Activated CD4-positive, CD25-positive, alpha-beta regulatory T cell treated with anti-CD3 and anti-CD28 coated beads, Interleukin-2, amount 50 U/mL, for 72 hours (primary cell): ENCODE data around the gene AKAP7.

Experiments used
- DNase-seq: peaks from one replicate; pipeline ENCODE4 v3.0.0; 2021

AKAP7 gene

GRCh38 chr6:131205481-131206244 is 70.4 kb downstream of the AKAP7 start:
- no peak for DNase-seq

- DNase-seq, result no peak
These were observed 71.4 kb downstream of the AKAP7 start for GRCh38 chr6:131206463-131207251.

GRCh38 chr6:131208787-131209186 is 73.5 kb downstream of the AKAP7 start:
- DNase-seq, result no peak

DNA sequence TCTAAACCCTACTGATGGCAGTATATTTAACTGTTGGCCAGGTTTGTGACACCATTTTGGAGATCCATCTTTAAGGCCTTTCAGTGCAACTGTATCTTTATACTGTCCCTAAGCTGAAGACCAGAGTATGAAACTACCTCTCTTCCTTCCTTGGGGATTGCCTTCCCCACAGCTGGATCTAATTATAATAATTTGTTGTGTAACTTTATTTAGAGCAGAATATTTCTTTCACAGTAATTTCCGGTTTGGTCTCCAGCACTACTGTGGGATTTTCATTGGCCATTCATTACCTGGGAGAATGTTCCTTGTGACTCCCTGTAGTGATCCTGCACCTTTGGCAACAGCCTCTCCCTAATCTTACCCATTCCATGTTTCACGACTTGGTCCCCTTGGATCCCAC is 75.2 kb downstream of the AKAP7 start:
- DNase-seq, result no peak

GRCh38 chr6:131212024-131212423 is 76.8 kb downstream of the AKAP7 start:
- no peak for DNase-seq

- DNase-seq, result no peak
These were observed 77.6 kb downstream of the AKAP7 start for GRCh38 chr6:131212913-131213312.

GRCh38 chr6:131213501-131213990 is 78.3 kb downstream of the AKAP7 start:
- no peak for DNase-seq

GRCh38 chr6:131215219-131215618 is 80.0 kb downstream of the AKAP7 start:
- DNase-seq, result no peak

DNA sequence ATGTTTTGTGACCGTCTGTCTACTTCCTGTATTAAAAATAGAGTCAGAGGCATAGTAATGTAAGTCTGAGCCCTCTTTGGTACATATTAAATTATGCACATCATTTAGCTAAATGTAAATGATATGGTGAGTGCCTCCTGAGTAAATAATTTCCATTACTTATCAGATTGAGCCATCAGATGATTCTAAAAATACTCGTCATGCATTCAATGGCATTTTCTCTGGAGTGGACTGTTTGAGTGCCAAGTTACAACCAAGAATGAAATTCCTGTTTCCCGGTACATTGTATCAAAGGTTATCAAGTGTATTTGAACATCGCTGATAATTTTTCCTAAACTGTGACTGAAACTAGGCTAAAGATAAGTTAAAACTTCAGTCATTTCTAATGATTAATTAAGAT is 81.0 kb downstream of the AKAP7 start:
- no peak for DNase-seq

DNA sequence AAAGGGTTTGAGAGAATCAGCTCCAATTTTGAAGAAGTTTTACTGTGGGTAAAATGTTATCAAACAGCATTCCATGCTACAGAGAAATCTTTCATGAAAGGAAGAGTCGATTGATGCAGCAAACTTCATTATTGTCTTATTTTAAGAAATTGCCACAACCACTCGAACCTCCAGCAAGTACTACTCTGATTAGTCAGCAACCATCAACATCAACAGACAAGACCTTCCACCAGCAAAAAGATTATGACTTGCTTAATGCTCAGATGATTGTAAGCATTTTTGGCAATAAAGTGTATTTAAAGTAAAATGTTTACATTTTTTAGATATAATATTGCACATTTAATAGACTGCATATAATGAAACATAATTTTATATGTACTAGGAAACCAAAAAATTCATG is 87.5 kb downstream of the AKAP7 start:
- DNase-seq, result no peak

DNA sequence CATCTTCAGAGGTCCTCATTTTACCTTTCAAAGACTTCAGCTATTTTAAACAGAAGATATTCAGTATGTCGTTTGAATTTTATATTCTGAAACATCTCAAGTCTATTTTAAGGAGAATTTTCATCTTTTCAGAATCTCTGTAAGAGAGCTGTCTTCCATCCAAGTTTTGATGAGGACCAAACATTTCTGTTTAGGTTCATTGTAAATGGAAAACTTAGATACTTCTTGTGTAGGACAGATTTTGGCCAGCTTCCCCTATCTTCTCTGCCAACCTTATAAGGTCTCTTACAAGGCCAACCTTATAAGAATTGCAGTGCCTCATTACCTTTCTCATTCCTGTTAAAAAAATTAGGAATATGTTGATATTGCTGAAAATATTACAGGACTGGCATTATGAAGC is 88.1 kb downstream of the AKAP7 start:
- no peak for DNase-seq

- no peak for DNase-seq
These were observed 89.9 kb downstream of the AKAP7 start for GRCh38 chr6:131225127-131225526.

- no peak for DNase-seq
These were observed 90.7 kb downstream of the AKAP7 start for GRCh38 chr6:131225959-131226358.

- DNase-seq, result no peak
These were observed 91.3 kb downstream of the AKAP7 start for GRCh38 chr6:131226459-131227157.

GRCh38 chr6:131227158-131227543 is 91.9 kb downstream of the AKAP7 start:
- no peak for DNase-seq

- no peak for DNase-seq
These were observed 95.8 kb downstream of the AKAP7 start for GRCh38 chr6:131231103-131231502.

DNA sequence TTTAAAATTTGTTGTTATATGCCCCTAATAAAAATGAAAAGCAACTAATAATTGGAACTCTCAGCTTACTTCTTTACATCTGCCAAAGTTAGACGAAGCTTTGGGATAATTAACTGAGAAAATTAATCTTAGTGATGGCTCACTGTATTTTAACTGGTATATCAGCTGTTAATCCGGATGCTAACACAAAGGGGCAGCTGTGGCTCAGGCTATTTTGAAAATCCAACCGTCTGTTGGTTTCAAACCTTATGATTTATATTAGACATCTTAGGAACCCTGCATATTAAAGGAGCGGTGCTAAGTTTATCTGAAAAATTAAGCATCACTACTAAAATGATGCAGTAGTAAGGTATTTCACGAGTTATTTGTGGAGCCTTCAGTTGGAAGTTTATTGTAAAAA is 96.6 kb downstream of the AKAP7 start:
- no peak for DNase-seq

GRCh38 chr6:131244942-131245341 is 109.7 kb downstream of the AKAP7 start:
- no peak for DNase-seq

DNA sequence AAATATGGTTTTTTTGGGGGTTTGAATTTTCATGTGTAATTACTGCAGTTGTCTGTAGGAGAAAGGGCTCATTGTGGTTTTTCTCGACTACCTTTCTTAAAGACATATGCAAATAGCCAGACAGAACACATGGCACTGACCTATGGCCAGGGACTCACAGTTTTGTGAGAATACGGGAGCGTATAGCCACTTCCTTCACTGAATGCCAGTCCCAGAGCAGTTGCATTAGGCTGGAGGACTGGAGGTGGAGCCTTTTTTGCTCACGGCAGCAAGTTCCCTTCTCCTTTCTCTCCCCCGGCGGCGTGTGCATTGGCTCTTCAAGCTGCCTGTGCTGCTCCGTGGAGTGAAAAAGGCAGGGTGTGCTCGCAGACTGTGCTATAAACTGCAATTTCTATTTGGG is 114.9 kb downstream of the AKAP7 start:
- DNase-seq, result no peak

DNA sequence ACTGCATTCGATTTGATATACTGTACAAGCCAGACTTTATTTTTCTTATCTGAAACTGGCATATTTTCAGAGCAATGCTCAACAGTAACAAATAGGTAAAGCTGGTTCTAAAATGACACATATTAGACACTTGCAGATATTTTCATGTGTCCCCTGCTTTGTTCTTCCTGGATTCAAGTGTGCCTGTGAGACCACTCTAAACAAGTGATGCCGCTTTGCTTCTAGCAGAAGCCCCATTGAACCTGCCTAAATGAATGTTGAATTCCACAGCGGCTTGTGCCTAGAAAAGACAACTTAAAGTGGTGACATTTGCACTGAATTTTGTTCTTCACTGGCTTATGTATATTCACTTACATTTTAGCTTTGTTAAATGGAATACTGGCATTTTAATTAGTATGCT is 115.7 kb downstream of the AKAP7 start:
- no peak for DNase-seq

DNA sequence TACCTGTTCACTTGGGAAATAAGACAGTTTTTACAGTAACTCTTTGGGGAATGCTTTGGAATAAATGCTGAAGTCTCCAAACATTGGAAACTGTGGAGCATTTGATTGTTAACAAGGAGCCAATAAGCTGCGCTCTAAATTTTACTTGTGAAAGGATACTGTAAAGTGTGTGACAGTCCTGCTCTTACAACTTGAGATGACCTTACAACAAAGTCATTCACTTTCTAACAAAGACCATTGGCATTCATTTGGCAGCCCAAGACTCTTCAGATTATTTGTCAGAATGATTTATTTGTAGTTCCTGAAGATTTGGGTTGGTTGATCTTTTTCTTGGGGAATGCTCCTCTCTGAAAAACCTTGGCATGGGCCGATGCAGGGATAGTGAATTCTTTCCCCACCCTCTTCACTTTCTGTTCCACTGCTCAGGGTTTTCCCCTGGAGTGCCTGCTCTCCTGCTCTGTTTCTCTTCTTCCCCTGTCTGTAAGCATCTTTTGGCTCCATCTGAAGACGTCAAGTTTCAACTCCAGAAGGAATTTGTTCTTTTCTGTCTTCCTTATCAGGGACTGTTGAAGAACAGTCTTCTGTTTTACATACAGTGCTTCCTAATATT is 116.4 kb downstream of the AKAP7 start:
- no peak for DNase-seq

GRCh38 chr6:131255434-131255833 is 120.2 kb downstream of the AKAP7 start:
- no peak for DNase-seq

- DNase-seq, result no peak
These were observed 120.6 kb downstream of the AKAP7 start for GRCh38 chr6:131255911-131256310.
